ENCODE data around the gene ADGRL2. TPM values are rescaled to one million over a fixed set of nuclear protein-coding genes. Genes with fewer than 3 reads are reported as not detected.

Gene ADGRL2
- total RNA-seq, 4 donors from 2014 or later: 110 to 180 (median 154) TPM

- Histone ChIP-seq H3K4me1 (peaks cover 0 to 6% of the 10 kb centered on the region in 2 donors), H3K27ac (no peak overlapping the region), H3K9me3 (no peaks in the 10 kb centered on the region), H3K27me3 (no peaks in the 10 kb centered on the region), H3K36me3 (no peaks in the 10 kb centered on the region), H3K4me3 (replicated peaks in 1 of 3) (no peak overlapping the region)
- 82 to 88% methylated on average over 2 of the region's 2 CpGs for WGBS, 2 donors
- no peak for TF ChIP-seq CTCF (IDR thresholded peaks at IDR 0.05)
- TF ChIP-seq POLR2A (IDR thresholded peaks at IDR 0.05): no peak
- no peak for DNase-seq
- intact Hi-C loops (cut with DNase I): no loop called here
These were observed 43.7 kb downstream of the ADGRL2 start for GRCh38 chr1:81844477-81844876.

- Histone ChIP-seq H3K9me3 (no peaks in the 10 kb centered on the region), H3K27ac (no peak overlapping the region), H3K4me1 (peaks cover 0 to 6% of the 10 kb centered on the region in 2 donors), H3K36me3 (no peaks in the 10 kb centered on the region), H3K27me3 (no peaks in the 10 kb centered on the region), H3K4me3 (replicated peaks in 1 of 3) (no peak overlapping the region)
- no peak for DNase-seq
- TF ChIP-seq CTCF (IDR thresholded peaks at IDR 0.05): no peak
- no peak for TF ChIP-seq POLR2A (IDR thresholded peaks at IDR 0.05)
- WGBS, 2 donors: 96 to 99% methylated on average over 1 of the region's 1 CpG
- intact Hi-C loops (cut with DNase I): no loop called here
These were observed 45.9 kb downstream of the ADGRL2 start for GRCh38 chr1:81846630-81847029.

- TF ChIP-seq CTCF (IDR thresholded peaks at IDR 0.05) (no peak), POLR2A (IDR thresholded peaks at IDR 0.05) (no peak)
- no peak overlapping the region for H3K27ac ChIP-seq
- intact Hi-C loops (cut with DNase I): no loop called here
- H3K27me3 ChIP-seq: no peaks in the 10 kb centered on the region
- no peaks in the 10 kb centered on the region for H3K9me3 ChIP-seq
- peaks cover 0 to 8% of the 10 kb centered on the region in 2 donors for H3K4me1 ChIP-seq
- WGBS, 2 donors: 91 to 96% methylated on average over 2 of the region's 2 CpGs
- no peak for DNase-seq
- no peak overlapping the region for H3K4me3 ChIP-seq (replicated peaks in 1 of 3)
- no peaks in the 10 kb centered on the region for H3K36me3 ChIP-seq
These were observed 46.3 kb downstream of the ADGRL2 start for GRCh38 chr1:81847063-81847462.

GRCh38 chr1:81848880-81849682 lies 48.3 kb downstream of the ADGRL2 start:
- H3K27ac ChIP-seq: no peak overlapping the region
- H3K36me3 ChIP-seq: no peaks in the 10 kb centered on the region
- H3K4me1 ChIP-seq: peaks cover 0 to 11% of the 10 kb centered on the region in 2 donors
- H3K27me3 ChIP-seq: no peaks in the 10 kb centered on the region
- H3K9me3 ChIP-seq: no peaks in the 10 kb centered on the region
- no peak for DNase-seq
- WGBS, 2 donors: 74 to 76% methylated on average over 5 of the region's 5 CpGs
- intact Hi-C loops (cut with DNase I): no loop called here
- no peak overlapping the region for H3K4me3 ChIP-seq (replicated peaks in 1 of 3)
- TF ChIP-seq POLR2A (IDR thresholded peaks at IDR 0.05): no peak
- no peak for TF ChIP-seq CTCF (IDR thresholded peaks at IDR 0.05)

- 77 to 83% methylated on average over 3 of the region's 3 CpGs for WGBS, 2 donors
- Histone ChIP-seq H3K27me3 (no peaks in the 10 kb centered on the region), H3K4me1 (peaks cover 0 to 11% of the 10 kb centered on the region in 2 donors), H3K4me3 (replicated peaks in 1 of 3) (no peak overlapping the region), H3K27ac (no peak overlapping the region), H3K9me3 (no peaks in the 10 kb centered on the region), H3K36me3 (no peaks in the 10 kb centered on the region)
- intact Hi-C loops (cut with DNase I): no loop called here
- TF ChIP-seq POLR2A (IDR thresholded peaks at IDR 0.05) (no peak), CTCF (IDR thresholded peaks at IDR 0.05) (no peak)
- no peak for DNase-seq
These were observed 49.3 kb downstream of the ADGRL2 start for GRCh38 chr1:81850031-81850430.
